Measurements from ENCODE around the gene SDR42E2.
"Not testable (repeated sequence)": the region's sequence is repeated elsewhere in the genome, so short reads cannot be mapped to it uniquely, and the experiment has no call there.

SDR42E2 gene

GRCh38 chr16:22196559-22197168, 34.4 kb downstream of the SDR42E2 start:
- not testable (repeated sequence) for H3K27me3 ChIP-seq (ENCODE audit: control insufficient read depth, insufficient read depth, low read length); H3K9me3 ChIP-seq (ENCODE audit: control insufficient read depth, low read length); H3K36me3 ChIP-seq (ENCODE audit: control insufficient read depth, insufficient read depth, low read length); H3K9ac ChIP-seq (ENCODE audit: low read length)
- Histone ChIP-seq H3K4me1 (ENCODE audit: control insufficient read depth, insufficient read depth, low read length) (peaks cover 37% of the 10 kb centered on the region), H3K4me3 (ENCODE audit: low read length) (peak overlapping the region; percentile 22)

- Histone ChIP-seq H3K9me3 (ENCODE audit: control insufficient read depth, low read length) (no peaks in the 10 kb centered on the region), H3K27me3 (ENCODE audit: control insufficient read depth, insufficient read depth, low read length) (no peaks in the 10 kb centered on the region), H3K4me3 (ENCODE audit: low read length) (no peak overlapping the region), H3K36me3 (ENCODE audit: control insufficient read depth, insufficient read depth, low read length) (no peaks in the 10 kb centered on the region), H3K4me1 (ENCODE audit: control insufficient read depth, insufficient read depth, low read length) (peaks cover 23% of the 10 kb centered on the region), H3K9ac (ENCODE audit: low read length) (peak overlapping the region; percentile 44)
These were observed 36.4 kb downstream of the SDR42E2 start for GRCh38 chr16:22198547-22199293.

GRCh38 chr16:22202261-22202637, 39.9 kb downstream of the SDR42E2 start:
- Histone ChIP-seq H3K9ac (ENCODE audit: low read length) (no peak overlapping the region), H3K9me3 (ENCODE audit: control insufficient read depth, low read length) (no peaks in the 10 kb centered on the region), H3K4me3 (ENCODE audit: low read length) (no peak overlapping the region), H3K4me1 (ENCODE audit: control insufficient read depth, insufficient read depth, low read length) (peaks cover 14% of the 10 kb centered on the region), H3K27me3 (ENCODE audit: control insufficient read depth, insufficient read depth, low read length) (no peaks in the 10 kb centered on the region), H3K36me3 (ENCODE audit: control insufficient read depth, insufficient read depth, low read length) (no peaks in the 10 kb centered on the region)

GRCh38 chr16:22203091-22203490, 40.8 kb downstream of the SDR42E2 start:
- H3K9me3 ChIP-seq (ENCODE audit: control insufficient read depth, low read length) = no peaks in the 10 kb centered on the region
- no peak overlapping the region for H3K4me3 ChIP-seq (ENCODE audit: low read length)
- no peak overlapping the region for H3K9ac ChIP-seq (ENCODE audit: low read length)
- H3K4me1 ChIP-seq (ENCODE audit: control insufficient read depth, insufficient read depth, low read length) = peaks cover 22% of the 10 kb centered on the region
- H3K27me3 ChIP-seq (ENCODE audit: control insufficient read depth, insufficient read depth, low read length) = no peaks in the 10 kb centered on the region
- no peaks in the 10 kb centered on the region for H3K36me3 ChIP-seq (ENCODE audit: control insufficient read depth, insufficient read depth, low read length)

- no peaks in the 10 kb centered on the region for H3K36me3 ChIP-seq (ENCODE audit: control insufficient read depth, insufficient read depth, low read length)
- H3K9ac ChIP-seq (ENCODE audit: low read length) = no peak overlapping the region
- H3K9me3 ChIP-seq (ENCODE audit: control insufficient read depth, low read length) = no peaks in the 10 kb centered on the region
- no peaks in the 10 kb centered on the region for H3K27me3 ChIP-seq (ENCODE audit: control insufficient read depth, insufficient read depth, low read length)
- H3K4me1 ChIP-seq (ENCODE audit: control insufficient read depth, insufficient read depth, low read length) = peaks cover 20% of the 10 kb centered on the region
- H3K4me3 ChIP-seq (ENCODE audit: low read length) = no peak overlapping the region
These were observed 41.9 kb downstream of the SDR42E2 start for GRCh38 chr16:22204091-22204655.

GRCh38 chr16:22205577-22206012, 43.3 kb downstream of the SDR42E2 start:
- Histone ChIP-seq H3K36me3 (ENCODE audit: control insufficient read depth, insufficient read depth, low read length) (no peaks in the 10 kb centered on the region), H3K4me1 (ENCODE audit: control insufficient read depth, insufficient read depth, low read length) (peaks cover 26% of the 10 kb centered on the region), H3K27me3 (ENCODE audit: control insufficient read depth, insufficient read depth, low read length) (no peaks in the 10 kb centered on the region), H3K4me3 (ENCODE audit: low read length) (no peak overlapping the region), H3K9me3 (ENCODE audit: control insufficient read depth, low read length) (no peaks in the 10 kb centered on the region), H3K9ac (ENCODE audit: low read length) (peak overlapping the region; percentile 78)

GRCh38 chr16:22206013-22206841, 43.9 kb downstream of the SDR42E2 start, which contains the start of gene EEF2K:
TSS of gene EEF2K (plus strand) at chr16:22206278. CDS start at chr16:22225730, 19,452 bp downstream.
- Histone ChIP-seq H3K9me3 (ENCODE audit: control insufficient read depth, low read length) (no peaks in the 10 kb centered on the region), H3K4me3 (ENCODE audit: low read length) (peak within 1 kb of the TSS; percentile 67), H3K27me3 (ENCODE audit: control insufficient read depth, insufficient read depth, low read length) (no peaks in the 10 kb centered on the region), H3K4me1 (ENCODE audit: control insufficient read depth, insufficient read depth, low read length) (peaks cover 26% of the 10 kb centered on the region), H3K36me3 (ENCODE audit: control insufficient read depth, insufficient read depth, low read length) (no peaks in the 10 kb centered on the region), H3K9ac (ENCODE audit: low read length) (peak within 1 kb of the TSS; percentile 78)

GRCh38 chr16:22206842-22207714, 44.8 kb downstream of the SDR42E2 start:
- H3K9me3 ChIP-seq (ENCODE audit: control insufficient read depth, low read length) = no peaks in the 10 kb centered on the region
- H3K9ac ChIP-seq (ENCODE audit: low read length) = peak overlapping the region; percentile 78
- peak overlapping the region; percentile 67 for H3K4me3 ChIP-seq (ENCODE audit: low read length)
- H3K27me3 ChIP-seq (ENCODE audit: control insufficient read depth, insufficient read depth, low read length) = no peaks in the 10 kb centered on the region
- peaks cover 23% of the 10 kb centered on the region for H3K4me1 ChIP-seq (ENCODE audit: control insufficient read depth, insufficient read depth, low read length)
- H3K36me3 ChIP-seq (ENCODE audit: control insufficient read depth, insufficient read depth, low read length) = no peaks in the 10 kb centered on the region

GRCh38 chr16:22207715-22208360, 45.5 kb downstream of the SDR42E2 start:
- Histone ChIP-seq H3K4me1 (ENCODE audit: control insufficient read depth, insufficient read depth, low read length) (peaks cover 23% of the 10 kb centered on the region), H3K36me3 (ENCODE audit: control insufficient read depth, insufficient read depth, low read length) (no peaks in the 10 kb centered on the region), H3K9ac (ENCODE audit: low read length) (peak overlapping the region; percentile 78), H3K9me3 (ENCODE audit: control insufficient read depth, low read length) (no peaks in the 10 kb centered on the region), H3K4me3 (ENCODE audit: low read length) (peak overlapping the region; percentile 67), H3K27me3 (ENCODE audit: control insufficient read depth, insufficient read depth, low read length) (no peaks in the 10 kb centered on the region)

- peaks cover 23% of the 10 kb centered on the region for H3K4me1 ChIP-seq (ENCODE audit: control insufficient read depth, insufficient read depth, low read length)
- H3K36me3 ChIP-seq (ENCODE audit: control insufficient read depth, insufficient read depth, low read length) = no peaks in the 10 kb centered on the region
- H3K27me3 ChIP-seq (ENCODE audit: control insufficient read depth, insufficient read depth, low read length) = no peaks in the 10 kb centered on the region
- no peak overlapping the region for H3K9ac ChIP-seq (ENCODE audit: low read length)
- no peaks in the 10 kb centered on the region for H3K9me3 ChIP-seq (ENCODE audit: control insufficient read depth, low read length)
- H3K4me3 ChIP-seq (ENCODE audit: low read length) = no peak overlapping the region
These were observed 48.0 kb downstream of the SDR42E2 start for GRCh38 chr16:22210285-22210684.

- Histone ChIP-seq H3K27me3 (ENCODE audit: control insufficient read depth, insufficient read depth, low read length) (no peaks in the 10 kb centered on the region), H3K4me1 (ENCODE audit: control insufficient read depth, insufficient read depth, low read length) (peaks cover 27% of the 10 kb centered on the region), H3K9me3 (ENCODE audit: control insufficient read depth, low read length) (no peaks in the 10 kb centered on the region), H3K36me3 (ENCODE audit: control insufficient read depth, insufficient read depth, low read length) (no peaks in the 10 kb centered on the region), H3K9ac (ENCODE audit: low read length) (no peak overlapping the region), H3K4me3 (ENCODE audit: low read length) (no peak overlapping the region)
These were observed 48.5 kb downstream of the SDR42E2 start for GRCh38 chr16:22210854-22211253.
